ENCODE results near the gene RYK.
"Not testable (repeated sequence)": the region's sequence is repeated elsewhere in the genome, so short reads cannot be mapped to it uniquely, and the experiment has no call there.

The RYK gene

DNA sequence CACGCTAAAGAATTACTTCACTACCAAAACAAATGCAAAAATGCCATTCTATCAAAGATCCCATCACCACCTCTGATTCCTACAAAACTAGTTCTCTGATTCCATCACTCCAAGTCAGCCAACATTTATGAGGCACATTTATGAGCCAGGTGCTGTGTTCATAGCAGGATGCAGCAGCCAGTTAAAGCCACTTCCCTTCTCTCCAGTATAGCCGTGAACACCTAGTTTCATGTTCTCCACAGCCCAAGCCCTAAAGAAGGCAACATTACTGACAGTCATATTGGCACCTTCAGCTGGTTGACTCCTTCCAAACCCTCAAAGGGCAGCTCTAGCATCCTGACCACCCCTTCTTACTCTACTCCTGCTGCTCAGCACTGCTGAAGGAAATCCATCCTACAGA is 36.4 kb downstream of the RYK start:
- no peak for DNase-seq

DNA sequence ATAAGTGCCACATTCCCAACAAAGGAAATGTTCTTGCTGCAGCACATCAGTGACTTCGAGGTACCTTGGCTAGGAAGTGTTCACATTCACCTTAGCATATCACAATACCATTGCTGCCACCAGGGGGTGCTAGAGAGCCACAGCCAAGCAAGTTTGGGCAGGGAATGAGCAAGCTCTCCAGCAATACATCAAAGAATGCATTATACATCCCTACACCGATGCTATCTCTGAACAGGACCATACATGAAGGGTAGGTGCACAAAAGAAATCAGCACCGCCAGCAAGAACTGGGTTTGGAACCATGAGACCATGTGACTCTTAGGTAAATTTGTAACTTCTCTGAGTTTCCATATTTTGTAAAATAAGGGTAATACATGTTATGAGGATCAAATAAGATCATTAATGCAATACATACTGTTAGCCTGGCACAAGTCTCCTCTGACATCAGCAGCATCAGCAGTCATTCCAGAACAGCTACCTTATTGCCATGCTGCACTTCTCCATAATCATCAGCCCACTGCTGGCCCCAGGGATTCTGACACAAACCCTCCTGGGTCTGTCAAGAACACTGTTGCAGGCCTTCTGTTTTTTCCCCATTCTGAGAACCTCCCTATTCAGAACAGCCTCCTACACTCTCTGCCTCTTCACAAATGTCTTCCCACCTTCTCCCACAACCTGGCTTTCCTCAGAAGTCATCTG is 37.5 kb downstream of the RYK start:
- peak; percentile 75 to 85 for DNase-seq

DNA sequence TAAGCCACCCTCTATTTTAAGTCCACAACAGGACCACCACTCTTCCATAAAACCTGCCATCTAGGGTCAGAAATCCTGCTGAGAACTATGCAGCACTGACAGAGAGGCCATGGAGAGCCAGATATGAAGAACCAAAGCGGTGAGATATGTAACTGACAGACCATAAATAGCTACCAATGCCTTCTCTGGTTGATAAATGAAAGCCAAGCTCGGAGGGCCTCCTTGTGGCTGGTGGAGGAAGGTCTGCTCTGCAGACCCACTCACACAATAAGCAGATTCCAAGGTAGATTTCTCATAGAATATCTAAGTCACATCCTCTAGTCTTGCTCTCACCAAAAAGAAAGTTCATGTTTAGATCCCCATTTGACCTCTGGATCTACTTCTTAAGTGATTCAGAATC is 38.9 kb downstream of the RYK start:
- DNase-seq: peak; percentile 24 to 56

DNA sequence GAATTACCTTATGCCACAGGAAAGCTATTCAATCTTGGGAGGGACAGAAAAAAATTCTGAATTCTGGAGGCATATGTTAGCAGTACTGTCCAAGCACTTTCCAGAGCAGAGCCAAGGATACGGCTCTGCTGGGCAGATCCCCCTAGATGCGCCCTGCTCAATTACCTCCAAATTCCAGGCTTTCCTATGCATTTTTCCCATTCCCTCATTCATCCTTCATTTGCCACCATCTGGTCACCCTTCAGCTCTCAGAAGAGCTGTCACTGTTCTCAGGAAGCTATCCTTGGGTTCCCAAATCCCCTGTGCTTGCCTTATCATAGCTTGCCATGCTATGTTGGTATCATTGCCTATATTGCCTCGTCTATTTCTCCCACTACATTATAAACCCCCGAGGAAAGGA is 45.2 kb downstream of the RYK start:
- DNase-seq: no peak

DNA sequence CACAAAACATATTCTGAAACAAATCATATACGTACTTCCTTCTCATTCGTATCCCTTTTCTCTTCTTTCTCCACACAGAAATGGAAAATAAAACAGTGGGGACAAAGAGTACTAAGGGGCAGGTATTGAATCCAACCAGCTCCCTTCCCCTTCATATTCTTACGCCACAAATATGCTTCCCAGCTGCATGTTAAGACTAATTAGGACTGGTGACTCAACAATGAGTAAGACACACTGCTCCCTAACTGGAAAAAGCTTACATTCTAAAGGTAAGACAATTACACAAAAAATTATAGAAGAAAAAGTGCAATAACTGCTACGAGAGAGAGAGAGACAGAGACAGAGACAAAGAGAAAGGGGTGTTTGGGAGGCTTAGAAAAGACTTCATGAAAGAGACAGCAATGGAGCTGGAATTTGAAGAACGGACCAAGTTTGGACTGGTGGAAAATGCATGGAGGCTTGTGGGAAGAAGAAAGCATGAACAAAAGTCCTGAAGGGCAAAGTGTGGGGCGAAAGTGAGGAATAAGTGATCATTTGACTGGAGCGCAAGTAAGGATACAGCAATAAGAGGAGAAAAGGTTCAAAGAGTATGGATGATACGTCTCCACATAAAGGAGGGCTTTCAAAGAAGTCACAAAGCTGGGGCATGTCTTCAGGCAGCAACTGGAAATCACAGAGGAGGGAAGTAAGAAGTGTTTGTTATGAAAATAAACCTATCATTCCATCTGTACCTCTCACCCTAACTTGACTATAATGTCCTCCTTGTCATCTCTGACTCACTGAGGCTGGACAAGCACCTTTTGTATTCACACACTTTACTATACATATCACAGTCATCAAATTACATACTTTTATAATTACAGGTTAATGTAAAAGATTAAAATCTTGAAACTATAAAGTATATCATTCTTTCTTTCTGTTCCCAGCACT is 49.2 kb downstream of the RYK start:
- no peak for DNase-seq

DNA sequence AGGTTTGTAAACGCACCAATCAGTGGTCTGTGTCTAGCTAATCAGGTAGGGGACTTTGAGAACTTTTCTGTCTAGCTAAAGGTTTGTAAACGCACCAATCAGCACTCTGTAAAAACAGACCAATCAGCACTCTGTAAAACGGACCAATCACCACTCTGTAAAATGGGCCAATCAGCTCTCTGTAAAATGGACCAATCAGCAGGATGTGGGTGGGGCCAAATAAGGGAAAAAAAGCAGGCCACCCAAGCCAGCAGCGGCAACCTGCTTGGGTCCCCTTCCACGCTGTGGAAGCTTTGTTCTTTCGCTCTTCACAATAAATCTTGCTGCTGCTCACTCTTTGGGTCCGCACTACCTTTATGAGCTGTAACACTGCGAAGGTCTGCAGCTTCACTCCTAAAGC is 50.8 kb downstream of the RYK start:
- not testable (repeated sequence) for DNase-seq

DNA sequence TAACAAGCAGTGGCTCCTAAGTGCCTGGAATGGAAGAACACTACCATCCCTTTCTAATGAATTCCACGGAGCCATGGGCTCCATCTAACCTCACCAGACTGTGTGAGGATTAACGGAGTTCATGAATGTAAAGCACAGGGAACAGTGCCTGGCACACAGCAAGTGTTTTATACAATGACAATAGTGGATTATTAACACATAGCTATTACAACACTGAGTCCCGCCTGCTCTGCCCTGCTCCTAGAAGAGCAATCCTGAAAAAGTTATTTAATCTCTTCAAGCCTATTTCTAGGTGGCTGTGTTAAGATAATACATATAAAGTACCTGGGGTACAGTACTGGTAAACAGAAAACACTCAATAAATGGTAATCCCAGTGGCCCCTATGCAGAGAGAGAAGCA is 51.4 kb downstream of the RYK start:
- DNase-seq: no peak

DNA sequence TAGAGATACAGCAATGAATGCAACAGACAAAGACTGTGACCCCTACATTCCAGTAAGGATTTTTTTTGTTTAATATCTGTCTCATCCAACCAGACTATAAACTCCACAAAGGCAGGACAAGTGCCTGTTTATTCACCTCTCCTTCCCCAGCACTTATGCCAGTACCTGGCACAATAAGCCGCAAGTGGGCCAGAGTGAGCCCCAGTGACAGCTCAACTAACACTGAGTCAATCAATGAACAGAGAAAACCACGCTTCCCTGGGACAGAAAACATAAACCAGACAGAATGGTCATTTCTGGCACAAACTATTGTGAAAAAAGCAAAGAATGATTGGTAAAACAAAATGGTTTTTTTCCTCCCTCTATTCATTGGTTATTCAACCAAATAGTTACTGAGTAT is 52.2 kb downstream of the RYK start:
- no peak for DNase-seq

DNA sequence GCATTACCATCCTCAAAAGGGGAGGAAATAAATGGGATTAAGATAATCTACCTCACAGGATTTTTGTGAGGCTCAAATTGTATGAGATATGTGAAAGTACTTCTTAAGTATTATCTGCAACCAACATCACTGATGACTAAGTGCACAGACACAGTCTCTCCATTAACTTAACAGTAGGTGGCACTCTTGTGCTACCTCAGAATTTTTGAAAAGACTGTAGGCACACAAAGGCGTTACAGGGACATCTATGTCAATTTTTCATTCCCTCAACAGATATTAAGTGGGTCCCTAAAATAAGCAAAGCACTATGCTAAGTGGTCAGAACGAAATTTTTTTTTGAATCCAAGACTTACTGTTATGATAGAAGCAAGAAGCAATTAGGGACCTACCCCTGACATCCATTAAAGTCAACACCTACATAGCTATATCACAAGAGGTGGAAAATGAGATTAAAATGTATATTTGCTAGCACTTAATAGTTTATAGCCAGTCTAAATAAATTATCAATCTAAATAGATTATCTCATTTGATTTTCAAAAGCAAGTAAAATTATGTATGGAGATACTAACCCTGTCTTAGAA is 52.9 kb downstream of the RYK start:
- DNase-seq: peak in 1 of 2 experiments; percentile 65

DNA sequence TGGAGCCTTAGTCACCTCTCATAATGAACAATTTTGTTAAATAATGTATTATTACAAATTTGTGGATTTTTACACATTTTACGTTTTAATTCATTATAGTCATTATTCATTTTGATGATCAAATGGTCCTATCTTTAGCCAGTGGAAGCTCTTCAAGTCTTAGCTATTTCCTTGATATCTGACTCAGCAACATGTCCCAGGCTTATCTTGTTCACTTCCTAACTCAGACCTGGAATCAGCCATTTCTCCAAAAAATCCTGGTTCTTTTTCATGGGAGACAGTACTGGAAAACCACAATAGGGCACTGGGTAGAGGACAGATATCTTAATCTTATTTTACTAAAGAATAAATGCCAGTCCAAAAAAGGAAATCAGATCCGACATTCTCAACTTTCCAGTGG is 56.4 kb downstream of the RYK start:
- DNase-seq: no peak

DNA sequence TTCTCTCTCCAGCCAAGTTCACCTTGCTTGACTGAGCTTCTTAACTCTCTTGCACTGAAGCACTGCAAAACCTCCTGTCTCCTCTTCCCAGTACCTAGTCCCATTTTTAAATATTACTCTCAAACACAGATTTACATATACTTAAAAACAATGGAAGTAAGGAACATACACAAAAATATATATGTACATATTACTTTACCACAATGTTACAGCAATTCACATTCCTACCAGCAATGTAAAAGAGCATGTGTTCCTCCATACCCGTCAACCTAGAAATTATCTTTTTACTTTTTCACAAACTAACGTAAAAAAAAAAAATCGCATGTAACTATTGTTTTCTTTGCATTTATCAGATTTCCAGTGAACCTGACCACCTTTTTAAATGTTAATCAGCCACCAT is 60.4 kb downstream of the RYK start:
- no peak for DNase-seq

DNA sequence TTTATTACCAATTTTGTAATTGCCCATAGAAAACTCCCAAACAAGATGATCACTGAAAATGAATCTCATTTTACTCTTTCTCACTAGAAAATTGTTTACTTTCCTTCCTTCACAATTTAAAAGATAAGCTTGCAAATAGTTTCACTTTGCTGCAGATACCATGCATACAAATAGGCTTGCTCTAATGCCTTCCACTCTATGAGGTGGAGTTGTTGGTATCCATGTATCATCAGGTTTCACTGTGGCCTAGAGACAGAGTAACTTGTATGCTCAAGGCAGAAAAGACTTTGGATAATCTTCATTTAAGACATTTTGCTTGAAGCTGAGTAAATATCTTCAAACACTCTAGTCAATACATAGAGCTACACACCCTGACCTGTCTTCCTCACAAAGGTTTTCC is 60.8 kb downstream of the RYK start:
- DNase-seq: no peak

DNA sequence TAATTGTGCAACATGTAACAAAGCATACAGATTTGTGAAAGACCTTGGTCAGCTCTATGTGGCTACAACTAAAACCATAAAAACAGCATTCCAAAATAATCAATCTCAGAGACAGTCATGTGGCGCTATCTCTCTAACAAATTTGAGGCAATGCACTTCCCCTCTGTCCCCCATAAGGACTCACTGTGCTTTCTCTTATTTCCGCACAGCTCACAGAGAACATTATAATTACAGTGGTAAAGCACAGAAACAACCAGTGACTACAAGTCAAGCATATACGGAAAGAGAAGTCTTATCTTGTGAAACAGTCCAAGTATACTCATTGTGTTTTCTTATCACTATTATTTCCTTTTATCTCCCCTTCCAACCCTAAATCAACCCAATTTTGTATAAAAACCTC is 64.3 kb downstream of the RYK start:
- no peak for DNase-seq

DNA sequence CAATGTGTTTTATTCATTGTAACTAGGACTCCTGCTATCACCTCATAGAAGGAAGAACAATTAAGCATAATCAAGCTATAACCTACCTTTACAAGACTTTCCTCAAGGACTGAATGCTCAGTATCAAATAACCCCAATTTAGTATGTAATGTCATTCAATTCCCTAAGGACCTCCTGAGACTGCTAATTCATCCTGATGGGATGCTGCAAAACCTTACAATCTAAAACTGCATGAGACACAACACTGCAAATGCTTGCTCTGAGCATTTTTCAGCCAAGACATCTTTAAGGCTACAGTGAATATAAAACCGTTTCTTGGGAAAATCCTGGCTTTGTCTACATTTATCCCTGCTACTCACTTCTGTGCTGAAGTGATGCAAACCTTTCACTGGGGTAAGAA is 69.9 kb downstream of the RYK start:
- no peak for DNase-seq

DNA sequence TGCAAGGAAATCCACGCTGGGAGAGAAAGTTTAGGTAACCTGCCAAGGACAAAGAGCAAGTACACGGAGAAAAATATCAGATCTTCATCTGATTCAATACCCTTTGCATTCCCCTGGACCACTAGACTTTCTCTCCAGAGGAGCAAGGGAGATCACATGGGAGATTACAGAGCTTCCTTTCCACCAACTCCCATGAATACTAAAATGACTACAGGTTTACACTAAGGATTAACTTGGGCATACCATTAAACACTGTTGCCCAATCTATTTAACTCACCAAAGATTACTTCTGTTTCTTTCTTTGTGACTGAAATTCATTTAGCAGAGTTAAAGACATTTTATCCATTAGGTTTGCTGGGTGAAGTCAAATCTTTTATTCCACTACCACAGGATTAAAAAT is 71.2 kb downstream of the RYK start:
- no peak for DNase-seq

DNA sequence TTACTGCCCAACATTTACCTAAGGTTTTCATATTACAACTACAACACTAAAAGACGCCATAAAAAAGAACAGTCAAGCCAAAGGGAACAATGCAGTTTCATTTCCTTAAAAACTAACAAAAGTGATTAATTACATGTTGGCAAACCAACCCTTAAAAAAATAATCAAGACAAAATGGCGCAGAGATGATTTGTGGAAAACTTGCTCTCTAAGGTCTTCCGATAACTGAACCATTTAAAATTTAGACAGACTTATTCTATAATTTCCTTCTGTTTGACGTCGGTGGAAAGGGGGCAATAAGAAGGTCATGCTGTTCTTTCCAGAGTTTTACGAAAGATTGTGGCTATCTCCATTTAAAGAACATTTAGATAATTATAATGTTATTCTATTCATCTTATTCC is 87.6 kb downstream of the RYK start:
- DNase-seq: no peak

DNA sequence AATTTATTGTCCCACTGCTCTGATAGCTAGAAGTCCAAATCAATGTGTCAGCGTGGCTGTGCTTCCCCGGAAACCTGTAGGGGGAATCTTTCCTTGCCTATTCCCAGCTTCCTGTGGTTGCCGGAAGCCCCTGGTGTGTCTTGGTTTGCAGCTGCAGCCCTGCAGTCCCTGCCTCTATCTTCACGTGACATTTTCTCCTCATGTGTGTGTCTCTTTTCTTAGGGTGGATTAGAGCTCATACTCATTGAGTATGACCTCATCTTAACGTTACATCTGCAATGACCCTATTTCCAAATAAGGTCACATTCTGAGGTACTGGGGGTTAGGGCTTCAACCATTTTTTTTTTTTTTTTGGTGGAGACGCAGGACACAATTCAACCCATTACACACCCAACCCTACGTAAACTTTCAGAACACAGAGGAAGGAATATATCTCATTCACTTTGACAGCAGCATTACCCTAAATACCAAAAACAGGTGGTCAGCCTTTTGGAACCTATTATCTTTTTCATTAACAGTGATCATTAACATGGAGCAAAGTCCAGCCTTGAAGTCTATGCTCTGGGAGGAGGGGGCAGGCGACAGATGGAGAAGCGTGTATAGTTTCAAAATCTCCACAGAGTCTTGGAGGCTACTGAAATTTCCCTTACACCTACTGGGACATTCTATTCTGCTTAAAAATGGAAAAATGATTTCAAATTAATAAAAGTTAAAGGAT is 88.6 kb downstream of the RYK start:
- DNase-seq: no peak

DNA sequence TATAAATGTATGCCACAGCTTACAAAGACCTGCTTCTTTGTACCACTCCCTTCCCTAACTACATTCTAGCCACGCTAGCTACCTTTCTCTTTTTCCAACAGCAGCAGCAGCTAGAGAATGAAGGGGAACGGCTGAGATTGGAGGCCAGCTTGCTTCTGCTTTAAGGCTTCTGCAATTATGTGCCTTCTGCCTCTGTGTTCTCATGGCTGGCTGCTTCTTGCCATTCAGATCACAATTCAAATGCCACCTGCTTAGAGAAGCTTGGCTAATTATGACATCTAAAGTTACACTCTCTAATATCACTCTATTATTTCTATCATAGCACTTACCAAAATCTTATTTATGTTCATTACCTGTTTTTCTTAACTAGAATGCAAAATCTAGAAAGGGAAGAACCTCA is 95.2 kb downstream of the RYK start:
- DNase-seq: peak in 1 of 2 experiments; percentile 29

DNA sequence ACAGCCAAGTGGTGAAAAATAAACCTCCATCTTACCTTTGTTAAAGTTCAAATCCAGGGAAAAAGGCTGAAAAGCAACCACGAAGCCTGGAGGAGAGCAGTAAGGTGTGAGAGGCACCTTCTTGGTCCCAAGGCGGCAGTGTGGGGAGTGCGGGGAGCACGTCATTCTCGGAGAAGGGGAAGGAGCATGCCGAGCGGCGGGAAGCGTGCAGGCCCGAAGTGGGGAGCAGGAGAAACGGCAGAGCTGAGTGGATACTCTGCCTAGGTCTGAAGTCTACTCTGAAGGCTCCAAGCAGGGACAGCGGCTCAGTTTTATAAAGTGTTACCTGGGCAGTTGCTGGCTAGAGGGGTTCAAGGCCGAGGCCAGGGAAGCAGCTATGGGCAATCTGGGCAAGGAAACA is 96.9 kb downstream of the RYK start:
- DNase-seq: no peak

DNA sequence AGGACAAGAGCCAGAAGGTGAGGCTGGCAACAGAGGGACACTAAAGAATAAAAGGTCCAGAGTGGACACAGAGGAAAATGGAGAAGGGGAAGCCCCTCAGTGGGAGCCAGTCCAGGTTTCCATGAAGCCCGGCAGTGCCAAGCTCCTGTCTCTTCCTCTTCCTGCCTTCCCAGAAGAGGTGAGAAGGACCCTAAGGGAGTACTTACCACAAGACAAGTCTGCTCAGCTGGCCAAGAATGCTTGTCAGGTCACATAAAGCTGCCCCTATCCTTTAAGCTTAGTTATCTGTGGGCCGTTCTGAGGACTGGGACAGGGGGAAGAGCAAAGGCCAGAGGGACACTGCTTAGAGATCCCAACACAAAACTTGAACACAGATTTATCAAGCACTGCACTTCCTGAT is 100.2 kb downstream of the RYK start:
- DNase-seq: no peak

DNA sequence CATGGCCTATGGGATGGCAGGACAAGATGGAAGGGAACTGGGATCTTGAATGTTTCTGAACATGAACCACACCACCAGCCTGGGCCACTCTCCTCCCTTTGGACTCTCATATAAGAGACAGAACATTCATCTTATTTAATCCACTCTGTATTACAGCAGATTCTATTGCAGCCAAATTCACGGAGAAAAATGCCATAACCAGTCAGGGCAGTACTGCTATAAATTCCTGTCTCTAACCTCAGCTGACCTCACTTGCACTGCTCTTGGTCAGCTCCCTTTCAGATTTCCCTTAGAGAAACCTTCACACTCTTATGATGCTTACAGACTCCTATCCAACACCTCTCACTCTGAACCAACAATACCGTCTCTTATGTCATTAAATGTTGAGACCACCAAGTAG is 101.4 kb downstream of the RYK start:
- no peak for DNase-seq

DNA sequence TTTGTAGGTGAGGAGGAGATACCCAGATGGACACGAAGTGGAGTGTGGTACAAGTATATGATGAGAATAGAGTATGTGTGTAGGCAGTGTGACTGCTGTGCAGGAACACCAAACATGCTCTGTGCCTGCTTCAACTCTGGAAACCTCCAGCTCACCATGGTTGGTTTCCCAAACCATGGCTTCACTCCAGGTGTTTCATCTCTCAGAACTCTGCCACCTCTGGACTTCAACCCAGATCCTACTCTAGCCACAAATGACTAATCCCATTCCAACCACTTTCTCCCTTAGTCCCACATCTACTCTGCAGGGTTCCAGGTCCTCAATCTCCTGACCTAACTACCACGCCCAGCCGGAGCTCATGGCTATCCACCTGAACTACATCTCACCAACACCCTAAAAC is 102.1 kb downstream of the RYK start:
- no peak for DNase-seq

DNA sequence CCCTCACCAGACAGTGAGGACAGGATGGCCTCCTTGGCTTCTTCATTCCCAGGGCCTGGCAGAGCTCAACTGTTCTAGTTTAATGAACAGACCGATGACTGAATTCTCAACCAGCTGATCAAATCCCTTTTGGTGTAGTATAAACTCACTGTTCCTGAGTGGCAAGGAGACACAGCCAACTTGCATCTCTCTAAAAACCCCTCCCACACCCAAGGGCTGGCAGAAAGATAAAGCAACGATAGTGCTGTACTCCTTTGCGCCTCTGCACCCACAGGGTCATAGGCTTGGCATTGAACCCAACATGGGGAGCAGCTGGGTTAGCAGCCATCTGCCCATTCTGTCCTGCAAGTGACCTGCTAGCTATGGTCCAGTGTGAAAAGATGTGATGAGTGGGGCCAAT is 103.2 kb downstream of the RYK start:
- no peak for DNase-seq

All from NCI-H2081 (cell line).